Measurements from ENCODE around the gene MGAT4D.

DNA sequence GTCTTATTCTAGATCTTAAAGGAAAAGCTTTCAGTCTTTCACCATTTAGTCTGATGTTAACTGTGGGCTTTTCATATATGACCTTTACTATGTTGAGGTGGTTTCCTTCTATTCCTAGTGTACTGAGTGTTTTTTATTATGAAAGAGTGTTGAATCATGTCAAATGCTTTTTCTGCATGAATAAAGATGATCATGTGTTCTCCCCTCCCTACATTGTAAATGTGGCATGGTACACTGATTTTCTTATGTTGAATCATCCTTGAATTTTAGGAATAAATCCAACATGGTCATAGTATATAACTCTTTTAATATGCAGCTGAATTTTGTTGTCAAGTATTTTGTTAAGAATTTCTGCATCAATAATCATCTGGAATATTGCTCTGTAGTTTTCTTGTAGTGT is 75.0 kb downstream of the MGAT4D start:
- TF ChIP-seq, protein P1, sequence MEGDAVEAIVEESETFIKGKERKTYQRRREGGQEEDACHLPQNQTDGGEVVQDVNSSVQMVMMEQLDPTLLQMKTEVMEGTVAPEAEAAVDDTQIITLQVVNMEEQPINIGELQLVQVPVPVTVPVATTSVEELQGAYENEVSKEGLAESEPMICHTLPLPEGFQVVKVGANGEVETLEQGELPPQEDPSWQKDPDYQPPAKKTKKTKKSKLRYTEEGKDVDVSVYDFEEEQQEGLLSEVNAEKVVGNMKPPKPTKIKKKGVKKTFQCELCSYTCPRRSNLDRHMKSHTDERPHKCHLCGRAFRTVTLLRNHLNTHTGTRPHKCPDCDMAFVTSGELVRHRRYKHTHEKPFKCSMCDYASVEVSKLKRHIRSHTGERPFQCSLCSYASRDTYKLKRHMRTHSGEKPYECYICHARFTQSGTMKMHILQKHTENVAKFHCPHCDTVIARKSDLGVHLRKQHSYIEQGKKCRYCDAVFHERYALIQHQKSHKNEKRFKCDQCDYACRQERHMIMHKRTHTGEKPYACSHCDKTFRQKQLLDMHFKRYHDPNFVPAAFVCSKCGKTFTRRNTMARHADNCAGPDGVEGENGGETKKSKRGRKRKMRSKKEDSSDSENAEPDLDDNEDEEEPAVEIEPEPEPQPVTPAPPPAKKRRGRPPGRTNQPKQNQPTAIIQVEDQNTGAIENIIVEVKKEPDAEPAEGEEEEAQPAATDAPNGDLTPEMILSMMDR (IDR thresholded peaks at IDR 0.05), result no peak
- TF ChIP-seq RAD21 (IDR thresholded peaks at IDR 0.05; ENCODE audit: low read length), result no peak
